B cell (primary cell): ENCODE measurements around the gene C12orf56.

Source experiments
- CTCF ChIP-seq: fragments of 200-600 bp; IDR thresholded peaks from one replicate; pipeline ENCODE4 v1.8.0; 2022; ENCODE audit warnings: antibody characterized with exemption, mild to moderate bottlenecking
- EZH2 ChIP-seq: IDR thresholded peaks from 2 replicates; pipeline ENCODE4 v1.6.1; 2012; ENCODE audit warnings: borderline replicate concordance, low read depth, mild to moderate bottlenecking, moderate library complexity, low read length; ENCODE audit not compliant: insufficient read depth, poor library complexity, severe bottlenecking

DNA sequence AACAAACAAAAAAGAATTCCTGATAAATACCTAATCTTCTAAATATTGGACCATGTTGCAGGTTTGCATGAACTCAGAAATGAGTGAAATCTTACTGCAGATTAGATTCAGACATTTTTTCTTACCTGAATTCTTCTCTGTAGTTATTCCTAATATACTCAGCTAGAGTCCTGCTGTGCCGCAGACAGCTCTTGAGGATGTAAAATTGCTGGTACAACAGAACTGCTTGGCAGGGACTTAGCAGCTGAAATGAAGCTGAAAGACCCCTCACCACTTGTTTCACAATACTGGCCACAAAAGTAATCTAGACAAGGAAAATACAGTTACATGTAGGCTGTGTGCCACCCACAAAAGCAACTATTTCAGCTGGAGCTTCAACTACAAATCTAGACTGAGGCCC, 120.1 kb downstream of the C12orf56 start:
- no peak for TF ChIP-seq CTCF
- no peak for TF ChIP-seq EZH2
